Body of pancreas (tissue), 4 donors: ENCODE results near the gene KLHL25. TPM values are rescaled to one million over a fixed set of nuclear protein-coding genes. Genes with fewer than 3 reads are reported as not detected.

ENCODE experiments used
- ATAC-seq: fragments of 150-250 bp; one replicate; pipeline ENCODE4 v1.9.1; 2016
- DNase-seq, 4 donors: peaks; one replicate each; pipeline ENCODE4 v3.0.0-alpha.2; 2019
- H3K27ac ChIP-seq, 4 donors: fragments of 200-600 bp; sonication (generic); 1 replicate in 3 of 4; 2 replicates in 1 of 4; pipeline versions ENCODE4 v1.5.1 to v1.6.1; 2016 to 2019; ENCODE audit warnings: mild to moderate bottlenecking in 1 of 4, mixed read lengths in 1 of 4, moderate library complexity in 1 of 4
- H3K27me3 ChIP-seq, 2 donors: fragments of 200-600 bp; sonication (generic); one replicate each; pipeline ENCODE4 v1.6.0; 2016; ENCODE audit warnings: mild to moderate bottlenecking in 1 of 2
- H3K36me3 ChIP-seq, 2 donors: fragments of 200-600 bp; sonication (generic); replicated peaks in 1 of 2; 2 replicates each; pipeline ENCODE4 v1.5.1; 2016; ENCODE audit warnings: low read depth in 2 of 2; ENCODE audit not compliant: insufficient read depth in 1 of 2
- H3K4me1 ChIP-seq: fragments of 200-600 bp; sonication (generic); one replicate; pipeline ENCODE4 v1.6.0; 2016
- H3K4me3 ChIP-seq, 2 donors: fragments of 200-600 bp; sonication (generic); 1 replicate in 1 of 2; 2 replicates in 1 of 2; pipeline ENCODE4 v1.5.1; 2016 to 2019
- H3K9me3 ChIP-seq, 3 donors: fragments of 200-600 bp; sonication (generic); 1 replicate in 2 of 3; 2 replicates in 1 of 3; pipeline ENCODE4 v1.5.1; 2016
- CTCF ChIP-seq, 7 experiments: fragments of 450-650 bp in 4 of 7; fragments of 200-600 bp in 3 of 7; sonication (generic) in 3 of 7; IDR thresholded peaks; one replicate each; pipeline ENCODE4 v1.5.1; 2016 to 2019; ENCODE audit warnings: antibody characterized with exemption in 7 of 7
- POLR2A ChIP-seq, 3 donors: fragments of 450-650 bp; IDR thresholded peaks; one replicate each; pipeline ENCODE4 v1.6.1; 2016; ENCODE audit warnings: antibody characterized with exemption in 3 of 3, mild to moderate bottlenecking in 2 of 3
- WGBS, 2 donors: methylation state at CpG; one replicate each; pipeline ENCODE4 v1.1.5; 2017; 5-methylcytosine and 5-hydroxymethylcytosine counted together
- intact Hi-C: fragments of 100-400 bp; cut with DNase I; formaldehyde crosslinking; loops from one replicate; pipeline ENCODE4 v1.15.1; 2023
- total RNA-seq, 2 donors: library from RNA; depleted of rRNA; stranded (reverse); fragments of >200 nt; gene quantifications; one replicate each; pipeline ENCODE4 v1.1.0, GENCODE V29; 2016

The KLHL25 gene
- total RNA-seq, 2 donors from 2014 or later: 1.3 to 7.6 TPM

GRCh38 chr15:85770096-85771041, 24.4 kb downstream of the KLHL25 start:
- H3K4me3 ChIP-seq: no peak overlapping the region
- TF ChIP-seq POLR2A (IDR thresholded peaks at IDR 0.05) (no peak), CTCF (IDR thresholded peaks at IDR 0.05) (no peak)
- H3K9me3 ChIP-seq: no peaks in the 10 kb centered on the region
- no peak overlapping the region for H3K27ac ChIP-seq
- 86 to 96% methylated on average over 10 to 20 of the region's 21 CpGs for WGBS, 2 donors
- no peaks in the 10 kb centered on the region for H3K27me3 ChIP-seq
- H3K36me3 ChIP-seq: no peaks in the 10 kb centered on the region
- DNase-seq (no peak), ATAC-seq (no peak)
- H3K4me1 ChIP-seq: peaks cover 7% of the 10 kb centered on the region
- intact Hi-C loops: no loop called here

DNA sequence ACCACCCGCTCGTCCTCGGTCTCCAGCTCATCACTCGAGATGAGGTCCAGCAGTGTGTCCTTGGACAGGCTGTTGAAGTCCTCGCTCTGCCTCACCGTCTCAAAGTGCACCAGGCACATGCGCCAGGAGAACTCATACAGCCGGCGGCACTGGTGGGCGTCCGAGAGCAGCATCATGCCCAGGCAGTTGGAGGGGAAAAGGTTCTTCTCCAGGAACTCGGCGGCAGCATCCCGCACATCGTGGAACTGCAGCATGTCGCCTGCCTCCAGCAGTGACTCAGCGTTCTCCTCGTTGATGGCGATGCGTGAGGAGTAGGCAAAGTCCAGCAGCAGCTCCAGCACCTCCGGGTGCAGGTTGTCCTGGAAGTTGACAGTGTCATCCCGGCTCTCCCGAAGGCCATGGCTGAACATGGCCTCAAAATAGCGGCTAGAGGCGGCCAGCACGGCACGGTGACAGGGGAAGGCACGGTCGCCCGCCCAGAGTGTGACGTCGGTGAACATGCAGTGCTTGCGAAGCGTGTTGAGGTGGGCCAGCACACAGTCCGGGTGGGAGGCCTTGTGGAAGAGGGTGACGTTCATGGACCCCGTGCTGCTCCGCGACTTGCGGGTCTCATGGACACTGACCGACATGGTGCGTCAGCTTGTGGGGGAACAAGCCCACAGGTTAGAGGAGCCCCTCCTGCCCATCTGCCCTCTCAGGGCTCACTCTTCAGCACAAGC, 25.4 kb downstream of the KLHL25 start:
- ATAC-seq (no peak), DNase-seq (no peak)
- H3K27ac ChIP-seq: no peak overlapping the region
- no peaks in the 10 kb centered on the region for H3K36me3 ChIP-seq
- H3K4me1 ChIP-seq: peaks cover 10% of the 10 kb centered on the region
- TF ChIP-seq CTCF (IDR thresholded peaks at IDR 0.05): no peak
- no peak for TF ChIP-seq POLR2A (IDR thresholded peaks at IDR 0.05)
- intact Hi-C loops: no loop called here
- no peaks in the 10 kb centered on the region for H3K27me3 ChIP-seq
- 96 to 99% methylated on average over 19 to 42 of the region's 42 CpGs for WGBS, 2 donors
- no peaks in the 10 kb centered on the region for H3K9me3 ChIP-seq
- H3K4me3 ChIP-seq: no peak overlapping the region

DNA sequence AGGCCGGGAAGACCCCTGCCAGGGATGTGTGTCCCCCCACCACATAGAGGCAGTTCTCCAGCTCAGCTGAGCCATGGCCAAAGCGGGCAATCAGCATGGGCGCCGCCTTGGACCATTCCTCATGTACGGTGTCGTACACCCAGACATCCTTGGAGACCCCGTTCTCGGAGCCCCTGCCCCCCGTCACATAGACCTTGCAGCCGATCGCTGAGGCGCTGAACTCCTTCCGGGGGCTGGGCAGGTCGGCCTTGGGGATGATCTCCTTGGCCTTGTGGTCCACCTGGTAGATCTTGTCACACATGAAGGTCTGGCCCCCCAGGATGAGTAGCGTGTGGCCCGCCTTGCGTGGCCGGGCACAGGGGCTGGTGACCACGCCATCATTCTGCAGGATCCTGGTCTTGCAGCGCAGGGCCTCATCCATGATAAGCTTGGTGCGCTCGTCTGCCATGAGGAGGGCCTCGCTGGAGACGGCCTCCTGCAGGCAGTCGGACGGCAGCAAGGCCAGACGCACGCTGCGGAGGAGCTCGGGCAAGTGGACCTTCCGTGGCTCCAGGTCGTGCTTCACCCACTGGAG, 26.0 kb downstream of the KLHL25 start:
- WGBS, 2 donors: 97% methylated on average over 19 to 27 of the region's 32 CpGs
- no peak for DNase-seq
- intact Hi-C loops: no loop called here
- no peak overlapping the region for H3K4me3 ChIP-seq
- no peak for TF ChIP-seq POLR2A (IDR thresholded peaks at IDR 0.05)
- TF ChIP-seq CTCF (IDR thresholded peaks at IDR 0.05): no peak
- no peak overlapping the region for H3K27ac ChIP-seq
- no peaks in the 10 kb centered on the region for H3K27me3 ChIP-seq
- H3K4me1 ChIP-seq: peaks cover 10% of the 10 kb centered on the region
- no peak for ATAC-seq
- no peaks in the 10 kb centered on the region for H3K9me3 ChIP-seq
- H3K36me3 ChIP-seq: no peaks in the 10 kb centered on the region

- H3K36me3 ChIP-seq: no peaks in the 10 kb centered on the region
- H3K27ac ChIP-seq: no peak overlapping the region
- no peak overlapping the region for H3K4me3 ChIP-seq
- 94 to 95% methylated on average over 8 to 26 of the region's 26 CpGs for WGBS, 2 donors
- H3K4me1 ChIP-seq: peaks cover 10% of the 10 kb centered on the region
- intact Hi-C loops: no loop called here
- H3K9me3 ChIP-seq: no peaks in the 10 kb centered on the region
- DNase-seq: no peak
- no peak for ATAC-seq
- TF ChIP-seq CTCF (IDR thresholded peaks at IDR 0.05): no peak
- no peak for TF ChIP-seq POLR2A (IDR thresholded peaks at IDR 0.05)
- no peaks in the 10 kb centered on the region for H3K27me3 ChIP-seq
These were observed 26.8 kb downstream of the KLHL25 start for GRCh38 chr15:85767785-85768529.
